Epithelial cell of proximal tubule (primary cell): Measurements from ENCODE around the gene IFI27L2. TPM values are rescaled to one million over a fixed set of nuclear protein-coding genes. Genes with fewer than 3 reads are reported as not detected.

Source experiments
- DNase-seq: peaks from one replicate; pipeline ENCODE4 v3.0.0-alpha.2; 2011; ENCODE audit warnings: low read depth
- H3K4me3 ChIP-seq: 2 replicates; pipeline ENCODE4 v1.5.1; 2011; ENCODE audit warnings: low read depth, mild to moderate bottlenecking, low read length
- total RNA-seq: library from RNA; depleted of rRNA; stranded (reverse); fragments of >200 nt; gene quantifications from 2 replicates; pipeline ENCODE4 v1.2.3, GENCODE V29; 2015
- TF ChIP-seq, protein P1 (sequence below): conservative IDR thresholded peaks from 2 replicates; pipeline ENCODE4 v1.5.1; 2012; ENCODE audit warnings: low read depth, mild to moderate bottlenecking, low read length

IFI27L2 gene
- total RNA-seq, 1 donor from 2014 or later: 139 TPM

DNA sequence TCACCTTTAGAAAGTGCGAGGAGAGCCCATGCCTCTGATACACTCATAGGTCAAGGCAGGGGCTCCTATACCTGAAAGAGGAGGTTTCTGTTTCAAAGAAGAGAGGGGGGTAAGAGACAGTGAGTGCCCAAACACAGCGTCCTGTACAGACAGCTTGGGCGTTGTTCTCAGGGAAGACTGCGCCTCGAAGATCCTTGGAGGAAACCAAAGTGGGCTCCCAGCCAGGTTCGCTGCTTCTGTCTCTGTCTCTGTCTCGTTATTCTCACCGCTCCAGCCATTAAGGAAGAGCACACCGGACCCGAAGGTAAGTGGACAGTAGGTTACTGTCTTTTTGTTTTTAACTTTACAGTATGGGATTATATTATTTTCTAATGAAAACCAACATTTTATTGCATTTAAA is 24.7 kb downstream of the IFI27L2 start:
- TF ChIP-seq, protein P1, sequence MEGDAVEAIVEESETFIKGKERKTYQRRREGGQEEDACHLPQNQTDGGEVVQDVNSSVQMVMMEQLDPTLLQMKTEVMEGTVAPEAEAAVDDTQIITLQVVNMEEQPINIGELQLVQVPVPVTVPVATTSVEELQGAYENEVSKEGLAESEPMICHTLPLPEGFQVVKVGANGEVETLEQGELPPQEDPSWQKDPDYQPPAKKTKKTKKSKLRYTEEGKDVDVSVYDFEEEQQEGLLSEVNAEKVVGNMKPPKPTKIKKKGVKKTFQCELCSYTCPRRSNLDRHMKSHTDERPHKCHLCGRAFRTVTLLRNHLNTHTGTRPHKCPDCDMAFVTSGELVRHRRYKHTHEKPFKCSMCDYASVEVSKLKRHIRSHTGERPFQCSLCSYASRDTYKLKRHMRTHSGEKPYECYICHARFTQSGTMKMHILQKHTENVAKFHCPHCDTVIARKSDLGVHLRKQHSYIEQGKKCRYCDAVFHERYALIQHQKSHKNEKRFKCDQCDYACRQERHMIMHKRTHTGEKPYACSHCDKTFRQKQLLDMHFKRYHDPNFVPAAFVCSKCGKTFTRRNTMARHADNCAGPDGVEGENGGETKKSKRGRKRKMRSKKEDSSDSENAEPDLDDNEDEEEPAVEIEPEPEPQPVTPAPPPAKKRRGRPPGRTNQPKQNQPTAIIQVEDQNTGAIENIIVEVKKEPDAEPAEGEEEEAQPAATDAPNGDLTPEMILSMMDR: no peak
- H3K4me3 ChIP-seq: no peak overlapping the region
- DNase-seq: no peak

DNA sequence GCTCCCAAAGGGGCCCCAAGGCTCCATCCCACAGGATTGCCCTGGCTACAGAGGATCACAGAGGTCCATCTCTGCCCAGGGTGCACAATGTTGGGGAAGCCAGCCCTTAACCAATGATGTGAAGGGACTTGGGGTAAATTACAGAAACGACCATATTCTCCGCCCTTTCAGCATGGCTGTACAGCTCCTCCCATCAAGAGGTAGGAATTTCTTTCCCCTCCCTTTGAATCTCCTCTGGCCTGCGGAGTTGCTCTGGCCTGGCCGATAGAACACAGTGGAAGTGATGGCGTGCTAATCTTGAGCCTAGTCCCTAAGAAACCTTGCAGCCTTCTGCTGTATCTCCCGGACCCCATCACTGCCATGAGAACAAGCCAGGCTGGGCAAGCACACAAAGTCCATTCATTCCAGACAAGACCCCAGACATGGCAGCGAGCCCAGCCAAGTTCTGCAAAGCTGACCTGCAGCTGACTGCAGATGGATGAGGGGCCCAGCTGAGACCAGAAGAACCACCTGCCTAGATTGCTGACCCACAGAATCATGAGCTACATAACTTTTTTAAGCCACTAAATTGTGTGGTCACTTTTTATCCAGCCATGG is 25.8 kb downstream of the IFI27L2 start:
- TF ChIP-seq, protein P1: no peak
- DNase-seq: no peak
- no peak overlapping the region for H3K4me3 ChIP-seq

DNA sequence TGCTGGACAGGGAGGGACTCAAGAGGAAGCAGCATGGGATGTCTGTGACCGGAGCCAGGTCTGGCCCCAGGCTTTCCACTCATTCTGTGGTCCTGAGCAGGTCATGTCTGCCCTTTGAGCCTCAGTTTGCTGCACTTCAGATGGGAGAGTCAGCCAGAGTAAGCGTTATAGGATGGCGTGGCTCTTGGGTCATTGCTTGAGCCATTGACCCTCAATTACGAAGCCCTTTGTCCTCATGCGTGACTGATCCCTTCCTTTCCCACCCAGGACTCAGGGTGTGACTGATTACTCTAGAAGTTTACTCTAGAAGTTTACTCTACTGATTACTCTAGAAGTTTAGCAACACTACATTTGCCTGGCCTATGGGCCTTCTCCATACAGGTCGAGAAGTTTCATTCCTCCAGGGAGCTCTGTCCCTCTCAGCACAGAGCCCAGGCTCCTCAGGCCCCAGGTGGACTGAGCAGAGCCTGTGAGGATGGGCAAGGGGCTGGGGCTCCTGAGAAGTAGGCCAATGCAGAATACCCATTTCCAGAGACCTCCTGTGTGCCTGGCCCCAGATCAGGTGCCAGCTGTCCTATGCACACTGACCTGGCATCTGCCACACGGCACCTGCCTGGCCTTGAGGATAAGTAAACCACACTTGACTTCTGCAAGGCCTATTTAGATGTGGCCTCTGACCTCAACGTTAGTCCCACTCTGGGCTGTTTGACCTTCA is 26.5 kb downstream of the IFI27L2 start:
- TF ChIP-seq, protein P1: no peak
- no peak overlapping the region for H3K4me3 ChIP-seq
- DNase-seq: no peak

DNA sequence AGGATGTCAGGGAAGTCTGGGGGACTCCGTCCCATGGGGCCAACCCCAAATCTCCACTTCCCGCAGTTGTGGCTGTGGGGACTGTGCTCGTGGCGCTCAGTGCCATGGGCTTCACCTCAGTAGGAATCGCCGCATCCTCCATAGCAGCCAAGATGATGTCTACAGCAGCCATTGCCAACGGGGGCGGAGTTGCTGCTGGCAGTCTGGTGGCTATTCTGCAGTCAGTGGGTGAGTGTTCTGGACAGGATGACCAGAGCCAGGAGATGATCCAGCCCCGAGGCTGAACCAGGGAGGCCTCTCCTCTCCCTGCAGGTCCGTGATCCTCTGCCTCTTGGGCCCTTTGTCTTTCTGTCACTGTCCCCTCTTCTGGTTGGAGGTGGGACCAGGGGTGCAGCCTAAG is 27.7 kb downstream of the IFI27L2 start:
- no peak overlapping the region for H3K4me3 ChIP-seq
- DNase-seq: no peak
- TF ChIP-seq, protein P1: no peak

DNA sequence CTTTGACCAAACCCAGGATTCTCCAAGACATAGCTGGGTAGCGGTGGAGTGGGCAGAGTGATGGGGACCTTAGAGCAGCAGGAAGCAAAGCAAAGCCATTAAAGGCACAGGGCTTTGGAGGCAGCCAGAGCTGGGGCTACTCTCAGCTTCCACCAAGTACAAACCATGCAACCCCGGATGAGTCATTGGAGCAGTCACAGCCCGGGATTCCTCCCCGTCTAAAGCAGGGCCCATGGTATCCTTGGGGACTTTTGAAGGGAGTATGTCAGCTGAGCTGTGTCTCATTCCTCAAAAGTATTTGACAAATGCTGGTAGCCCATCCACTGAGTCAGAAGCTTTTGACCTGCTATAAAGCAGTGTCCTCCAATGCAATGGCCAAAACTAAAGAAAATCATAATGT is 28.6 kb downstream of the IFI27L2 start:
- peak; percentile 48 for DNase-seq
- TF ChIP-seq, protein P1: no peak

DNA sequence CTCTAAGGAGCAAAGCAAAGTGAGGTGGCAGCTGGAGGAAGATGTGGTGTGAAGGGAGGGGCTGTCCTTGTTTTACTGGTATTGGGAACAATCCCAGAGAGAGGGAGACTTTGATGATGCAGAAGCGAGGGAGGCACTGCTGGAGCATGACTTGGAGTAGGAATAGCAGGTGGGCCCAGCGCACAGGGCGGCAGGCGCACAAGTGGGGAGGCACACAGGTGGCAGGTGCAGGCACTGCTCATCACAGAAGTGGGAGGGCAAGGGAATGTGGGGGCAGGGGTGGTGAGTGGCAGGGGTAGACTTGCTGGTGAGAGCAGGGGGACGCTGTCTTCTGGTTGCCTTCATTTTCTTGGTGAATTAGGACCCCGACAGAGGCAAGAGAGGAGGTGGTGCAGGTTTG is 30.4 kb downstream of the IFI27L2 start:
- no peak for DNase-seq
- TF ChIP-seq, protein P1: no peak
- H3K4me3 ChIP-seq: no peak overlapping the region

More for the DNA sequence above, 28.6 kb downstream of the IFI27L2 start:
- no peak overlapping the region for H3K4me3 ChIP-seq
